Keratinocyte (primary cell): ENCODE results near the gene CLECL1.

Experiments used
- CTCF ChIP-seq, 3 experiments: IDR thresholded peaks in 1 of 3; conservative IDR thresholded peaks in 1 of 3; optimal IDR thresholded peaks in 1 of 3; 2 replicates in 2 of 3; 3 replicates in 1 of 3; pipeline versions ENCODE3 to v1.5.1; 2011; ENCODE audit warnings: low read length in 3 of 3, mild to moderate bottlenecking in 3 of 3, moderate library complexity in 2 of 3, control low read depth in 1 of 3, inconsistent platforms in 1 of 3; ENCODE audit not compliant: insufficient read depth in 2 of 3; ENCODE audit errors: extremely low read depth in 1 of 3
- EZH2 ChIP-seq: IDR thresholded peaks from one replicate; pipeline ENCODE4 v1.6.1; 2012; ENCODE audit warnings: inconsistent platforms, mild to moderate bottlenecking, low read length, moderate library complexity

- TF ChIP-seq CTCF (optimal IDR thresholded peaks at IDR 0.05 in 1 of 3, IDR thresholded peaks at IDR 0.05 in 1 of 3, conservative IDR thresholded peaks at IDR 0.05 in 1 of 3; ENCODE audit: extremely low read depth in 1 of 3, insufficient read depth in 2 of 3, low read length in 3 of 3): no peak
- TF ChIP-seq EZH2: no peak
Measured at GRCh38 chr12:9694241-9694640, 38.7 kb downstream of the CLECL1 start.
